Activated T-cell treated with anti-CD3 and anti-CD28 coated beads, Interleukin-2, amount 50 U/mL, for 1 hour (primary cell): Measurements from ENCODE around the gene SOD3.

Source experiments
- DNase-seq: peaks from one replicate; pipeline ENCODE4 v3.0.0-alpha.2; 2020

The SOD3 gene

DNA sequence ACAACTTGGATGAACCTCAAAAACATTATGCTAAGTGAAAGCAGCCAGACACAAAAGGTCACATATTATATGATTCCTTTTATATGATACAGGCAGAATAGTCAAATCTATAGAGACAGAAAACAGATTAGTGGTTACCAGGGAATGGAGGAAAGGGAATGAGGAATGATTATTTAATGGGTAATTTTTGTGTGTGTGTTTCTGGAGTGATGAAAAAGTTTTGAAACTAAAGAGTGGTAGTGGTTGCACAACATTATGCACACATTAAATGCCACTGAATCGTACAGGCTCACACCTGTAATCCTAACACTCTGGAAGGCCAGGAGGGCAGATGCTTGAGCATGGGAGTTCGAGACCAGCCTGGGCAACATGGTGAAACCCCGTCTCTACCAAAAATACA is 19.6 kb upstream of the SOD3 start:
- no peak for DNase-seq

- no peak for DNase-seq
Observed at GRCh38 chr4:24777536-24778463, 17.6 kb upstream of the SOD3 start.

DNA sequence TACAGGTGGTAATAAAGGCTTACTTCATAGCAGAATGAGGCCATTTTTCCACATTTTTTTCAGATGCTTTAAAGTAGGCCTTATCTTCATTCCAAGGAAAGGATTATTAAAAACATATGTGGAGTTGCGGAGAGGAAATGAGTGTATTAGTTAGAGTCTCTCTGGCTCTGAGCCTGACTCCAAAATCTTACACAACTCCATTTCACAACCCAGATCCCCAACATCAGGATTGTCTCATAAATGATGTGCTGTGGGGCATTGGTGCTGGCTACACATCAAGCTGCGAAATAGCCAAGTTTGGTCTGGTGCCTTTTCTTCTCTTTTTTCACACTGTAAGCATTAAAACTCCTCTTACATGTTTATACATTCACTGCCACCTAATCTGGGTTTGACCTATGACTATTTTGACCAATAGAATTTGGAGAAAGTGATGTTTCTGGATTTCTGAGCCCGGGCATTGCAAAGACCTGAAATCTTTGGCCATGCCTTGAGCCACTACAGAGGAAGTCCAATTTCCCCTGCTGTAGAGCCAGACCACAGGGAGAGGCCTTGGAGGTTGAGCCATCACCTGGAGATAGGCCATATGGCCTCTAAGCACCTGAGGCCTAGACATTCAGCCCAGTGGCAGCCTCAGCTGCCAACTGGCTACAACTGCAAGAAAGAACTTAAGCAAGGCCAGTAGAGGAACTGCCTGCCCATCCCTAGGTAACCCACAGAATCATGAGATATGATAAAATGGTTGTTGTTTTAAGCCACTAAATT is 16.7 kb upstream of the SOD3 start:
- DNase-seq, result no peak

DNA sequence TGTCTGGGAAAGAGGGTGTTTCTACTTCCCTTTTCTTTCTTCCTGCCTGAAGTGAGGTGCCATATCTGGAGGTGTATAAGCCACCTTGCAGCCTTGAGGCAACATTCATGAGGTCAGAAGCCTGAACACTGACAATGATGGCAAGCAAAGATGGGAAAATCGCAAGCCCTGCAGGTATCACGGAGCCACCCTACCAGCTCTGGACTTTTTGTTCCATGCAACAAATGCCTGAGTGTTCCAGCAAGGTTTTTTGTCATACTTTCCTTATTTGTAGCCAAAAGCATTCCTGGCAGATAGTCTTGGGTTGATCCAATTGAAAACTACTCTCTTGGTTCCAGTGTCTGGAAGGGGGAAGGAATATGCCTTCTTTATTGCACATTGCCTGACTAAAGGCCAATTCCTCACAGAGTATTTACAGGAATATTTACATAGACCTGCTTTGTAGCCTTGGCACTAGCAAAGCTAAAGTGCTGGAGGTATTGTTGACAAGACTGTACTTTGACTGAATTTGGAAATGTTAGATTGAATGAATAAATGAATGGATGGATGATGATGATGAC is 14.4 kb upstream of the SOD3 start:
- DNase-seq, result no peak

DNA sequence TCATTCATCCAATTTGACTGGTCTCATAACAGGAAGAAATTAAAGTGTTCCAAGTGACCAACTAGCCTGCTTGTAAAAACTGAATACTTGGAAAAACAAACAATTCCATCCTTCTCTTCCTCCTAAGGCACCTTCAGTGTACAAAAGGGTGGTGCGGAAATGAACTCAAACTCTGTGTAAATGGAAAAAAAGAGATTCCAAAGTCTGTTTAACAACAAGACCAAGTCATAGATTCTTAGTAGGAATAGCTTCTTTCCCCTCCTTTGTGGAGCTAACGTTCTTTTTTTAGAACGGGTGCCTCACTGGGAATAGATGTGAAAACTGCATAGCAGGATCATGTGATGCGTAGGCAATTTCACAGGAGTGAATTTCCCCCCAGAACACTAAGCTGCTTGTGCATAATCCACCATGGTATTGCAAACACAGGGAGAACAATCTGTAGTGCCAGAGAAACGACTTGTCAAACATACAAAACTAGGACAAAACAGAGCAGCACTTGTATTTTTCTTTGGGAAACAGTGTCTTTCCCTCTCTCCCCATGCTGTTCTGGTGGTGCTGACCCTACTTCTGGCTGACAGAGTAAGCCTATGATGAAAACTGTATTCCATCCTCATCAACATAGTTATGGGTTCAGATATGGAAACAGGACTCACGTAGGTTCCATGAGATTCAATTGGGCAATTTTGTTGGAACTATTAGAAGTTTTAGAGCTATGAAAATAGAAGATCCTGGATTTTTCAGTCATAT is 13.2 kb upstream of the SOD3 start:
- no peak for DNase-seq

GRCh38 chr4:24783506-24783905 is 11.9 kb upstream of the SOD3 start:
- DNase-seq, result no peak

GRCh38 chr4:24791043-24791442 is 4.3 kb upstream of the SOD3 start:
- DNase-seq, result no peak

GRCh38 chr4:24792552-24792951 is 2.8 kb upstream of the SOD3 start:
- no peak for DNase-seq

DNA sequence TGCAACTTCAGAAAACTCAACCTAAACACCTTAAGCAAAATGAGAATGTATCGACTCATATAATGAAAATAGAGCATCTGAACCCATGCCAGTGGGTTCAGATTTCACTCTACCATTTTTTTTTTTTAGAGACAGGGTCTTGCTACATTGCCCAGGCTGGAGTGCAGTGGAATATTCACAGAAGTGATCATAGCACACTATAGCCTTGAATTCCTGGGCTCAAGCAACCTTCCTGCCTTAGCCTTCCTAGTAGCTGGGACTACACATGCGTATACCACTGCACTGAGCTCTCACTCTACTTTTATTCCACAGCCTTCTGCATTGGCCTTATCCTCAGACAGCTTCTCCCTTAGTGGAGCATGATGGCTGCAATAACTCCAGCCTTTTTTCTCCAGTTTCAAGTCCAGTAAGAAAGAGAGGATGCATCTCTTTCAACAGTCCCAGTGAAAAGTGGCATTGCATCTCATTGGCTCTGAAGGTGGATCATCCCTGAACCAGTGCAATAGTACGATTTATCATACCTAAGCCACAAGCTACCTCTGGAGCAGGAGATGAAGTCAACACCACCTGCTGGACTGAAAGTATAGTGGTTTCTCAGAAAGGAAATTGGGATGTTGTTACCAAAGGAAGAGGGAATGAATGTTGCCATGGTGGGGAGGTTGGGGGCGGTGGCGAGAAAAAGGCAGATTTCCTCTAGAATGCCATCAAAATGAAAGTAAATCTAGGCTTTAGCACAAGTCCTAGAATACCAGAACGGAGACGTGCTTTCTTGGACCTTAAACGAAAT is 2.0 kb upstream of the SOD3 start:
- DNase-seq, result no peak

GRCh38 chr4:24794051-24794450 is 1.3 kb upstream of the SOD3 start:
- no peak for DNase-seq

DNA sequence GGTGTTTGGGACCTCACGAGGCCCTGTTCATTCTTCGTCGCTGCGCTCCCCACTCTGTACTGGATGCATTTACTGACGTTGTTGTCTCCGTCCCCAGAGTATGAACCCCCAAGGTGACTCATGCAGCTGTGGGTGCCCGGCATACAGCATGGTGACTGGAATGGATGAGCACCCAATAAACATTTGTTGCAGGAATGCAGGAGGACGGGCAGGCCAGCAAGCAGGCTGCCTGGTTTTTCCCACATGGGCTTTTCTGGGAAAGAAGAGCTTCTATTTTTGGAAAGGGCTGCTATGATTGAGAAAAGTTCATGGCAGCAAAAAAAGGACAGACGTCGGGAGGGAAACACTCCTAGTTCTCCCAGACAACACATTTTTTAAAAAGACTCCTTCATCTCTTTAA is 893 bp upstream of the SOD3 start:
- no peak for DNase-seq

GRCh38 chr4:24795666-24796381 is 451 bp downstream of the SOD3 start:
- no peak for DNase-seq

DNA sequence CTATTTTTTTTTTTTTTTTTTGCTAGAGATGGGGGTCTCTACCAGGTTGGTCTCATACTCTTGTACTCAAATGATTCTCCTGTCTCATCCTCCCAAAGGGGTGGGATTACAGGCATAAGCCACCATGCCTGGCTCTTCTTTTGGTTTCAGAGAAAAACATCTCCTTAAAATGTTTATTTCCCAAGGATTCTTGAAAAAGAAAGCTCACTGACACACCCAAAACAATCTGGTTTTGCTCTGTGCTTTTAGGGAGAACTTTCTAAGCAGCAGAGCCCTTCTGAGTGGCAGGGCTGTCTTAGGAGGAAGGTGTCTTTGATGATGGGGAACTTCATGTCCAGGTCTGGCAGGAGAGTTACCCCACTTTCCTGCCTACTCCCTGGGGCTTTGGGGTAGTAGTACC is 1.2 kb downstream of the SOD3 start:
- no peak for DNase-seq

DNA sequence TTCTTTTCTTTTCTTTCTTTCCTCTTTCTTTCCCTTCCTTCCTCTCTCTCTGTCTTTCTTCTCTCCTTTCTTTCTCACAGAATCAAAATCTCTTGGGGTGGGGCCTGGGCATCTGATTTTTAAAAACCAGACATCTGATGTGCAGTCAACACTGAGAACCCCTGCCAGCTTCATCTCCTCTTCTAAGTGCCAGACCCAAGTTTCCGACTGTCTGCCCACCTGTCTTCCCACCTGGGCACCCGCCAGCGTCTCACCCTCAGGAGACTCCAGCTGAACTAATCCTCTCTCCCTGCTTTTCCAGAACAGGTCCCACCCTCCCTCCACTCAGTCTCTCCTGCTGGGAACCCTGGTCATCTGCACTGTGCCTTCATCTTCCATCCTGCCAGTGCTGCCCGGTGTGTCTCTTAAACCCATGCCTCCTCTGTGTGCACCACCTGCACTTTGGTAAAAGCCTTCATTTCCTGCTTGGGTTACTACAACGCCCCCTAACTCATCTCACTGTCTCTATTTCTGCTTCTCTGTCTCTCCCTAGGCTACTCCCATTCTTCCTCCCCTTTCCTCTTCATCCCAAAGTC is 2.8 kb downstream of the SOD3 start:
- DNase-seq, result no peak

- no peak for DNase-seq
Observed at GRCh38 chr4:24799196-24799543, 3.8 kb downstream of the SOD3 start.

DNA sequence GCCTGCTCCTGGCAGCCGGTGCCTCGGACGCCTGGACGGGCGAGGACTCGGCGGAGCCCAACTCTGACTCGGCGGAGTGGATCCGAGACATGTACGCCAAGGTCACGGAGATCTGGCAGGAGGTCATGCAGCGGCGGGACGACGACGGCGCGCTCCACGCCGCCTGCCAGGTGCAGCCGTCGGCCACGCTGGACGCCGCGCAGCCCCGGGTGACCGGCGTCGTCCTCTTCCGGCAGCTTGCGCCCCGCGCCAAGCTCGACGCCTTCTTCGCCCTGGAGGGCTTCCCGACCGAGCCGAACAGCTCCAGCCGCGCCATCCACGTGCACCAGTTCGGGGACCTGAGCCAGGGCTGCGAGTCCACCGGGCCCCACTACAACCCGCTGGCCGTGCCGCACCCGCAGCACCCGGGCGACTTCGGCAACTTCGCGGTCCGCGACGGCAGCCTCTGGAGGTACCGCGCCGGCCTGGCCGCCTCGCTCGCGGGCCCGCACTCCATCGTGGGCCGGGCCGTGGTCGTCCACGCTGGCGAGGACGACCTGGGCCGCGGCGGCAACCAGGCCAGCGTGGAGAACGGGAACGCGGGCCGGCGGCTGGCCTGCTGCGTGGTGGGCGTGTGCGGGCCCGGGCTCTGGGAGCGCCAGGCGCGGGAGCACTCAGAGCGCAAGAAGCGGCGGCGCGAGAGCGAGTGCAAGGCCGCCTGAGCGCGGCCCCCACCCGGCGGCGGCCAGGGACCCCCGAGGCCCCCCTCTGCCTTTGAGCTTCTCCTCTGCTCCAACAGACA is 4.4 kb downstream of the SOD3 start:
- DNase-seq, result no peak

GRCh38 chr4:24800325-24800895 is 5.0 kb downstream of the SOD3 start:
- no peak for DNase-seq

GRCh38 chr4:24801136-24801855 is 5.9 kb downstream of the SOD3 start:
- DNase-seq, result no peak

- DNase-seq, result no peak
Observed at GRCh38 chr4:24802648-24803047, 7.3 kb downstream of the SOD3 start.
